Measurements from ENCODE around the gene IGSF21. TPM values are rescaled to one million over a fixed set of nuclear protein-coding genes. Genes with fewer than 3 reads are reported as not detected.
A peak's percentile ranks its signal among the peaks of the same experiment; 100 is the strongest.

IGSF21 gene
- total and polyA plus RNA-seq, 2 donors from 2014 or later: 1.4 to 6.6 TPM

GRCh38 chr1:18077657-18078215, 29.9 kb upstream of the IGSF21 start:
- intact Hi-C loops (cut with DNase I): no loop called here
- TF ChIP-seq CTCF (IDR thresholded peaks at IDR 0.05; ENCODE audit: borderline replicate concordance, extremely low read depth, insufficient read depth): no peak

GRCh38 chr1:18079941-18080735, 27.5 kb upstream of the IGSF21 start:
- H3K27ac ChIP-seq (ENCODE audit: low read depth in 2 of 2, low read length in 2 of 2): no peak overlapping the region

More at GRCh38 chr1:18077657-18078215, 29.9 kb upstream of the IGSF21 start:
- H3K9ac ChIP-seq (ENCODE audit: low read length in 3 of 3): no peak overlapping the region
- H3K27me3 ChIP-seq (ENCODE audit: control insufficient read depth, insufficient read depth, low read length): no peaks in the 10 kb centered on the region
- H3K4me3 ChIP-seq (ENCODE audit: low read length in 3 of 3): no peak overlapping the region
- H3K27ac ChIP-seq (ENCODE audit: low read depth in 2 of 2, low read length in 2 of 2): no peak overlapping the region
- H3K36me3 ChIP-seq (ENCODE audit: control insufficient read depth in 2 of 3, insufficient read depth in 3 of 3, low read length in 3 of 3): no peaks in the 10 kb centered on the region
- FAIRE-seq (no peak), DNase-seq (no peak)
- no peaks in the 10 kb centered on the region for H3K9me3 ChIP-seq (ENCODE audit: control insufficient read depth in 2 of 3, insufficient read depth in 1 of 3, low read length in 3 of 3)
- no peaks in the 10 kb centered on the region for H3K4me1 ChIP-seq (ENCODE audit: control insufficient read depth in 2 of 3, insufficient read depth in 2 of 3, low read depth in 1 of 3, low read length in 3 of 3)

GRCh38 chr1:18085387-18086074, 22.1 kb upstream of the IGSF21 start:
- Histone ChIP-seq H3K4me3 (ENCODE audit: low read length in 3 of 3) (no peak overlapping the region), H3K9me3 (ENCODE audit: control insufficient read depth in 2 of 3, insufficient read depth in 1 of 3, low read length in 3 of 3) (no peaks in the 10 kb centered on the region)
- FAIRE-seq: no peak

More at GRCh38 chr1:18079941-18080735, 27.5 kb upstream of the IGSF21 start:
- Histone ChIP-seq H3K36me3 (ENCODE audit: control insufficient read depth in 2 of 3, insufficient read depth in 3 of 3, low read length in 3 of 3) (no peaks in the 10 kb centered on the region), H3K9me3 (ENCODE audit: control insufficient read depth in 2 of 3, insufficient read depth in 1 of 3, low read length in 3 of 3) (no peaks in the 10 kb centered on the region), H3K27me3 (ENCODE audit: control insufficient read depth, insufficient read depth, low read length) (no peaks in the 10 kb centered on the region), H3K4me3 (ENCODE audit: low read length in 3 of 3) (no peak overlapping the region), H3K9ac (ENCODE audit: low read length in 3 of 3) (no peak overlapping the region), H3K4me1 (ENCODE audit: control insufficient read depth in 2 of 3, insufficient read depth in 2 of 3, low read depth in 1 of 3, low read length in 3 of 3) (no peaks in the 10 kb centered on the region)
- no peak for TF ChIP-seq CTCF (IDR thresholded peaks at IDR 0.05; ENCODE audit: borderline replicate concordance, extremely low read depth, insufficient read depth)
- FAIRE-seq (no peak), DNase-seq (peak in 2 of 5 donors; percentile 5 to 16)
- intact Hi-C loops (cut with DNase I): no loop called here

More at GRCh38 chr1:18085387-18086074, 22.1 kb upstream of the IGSF21 start:
- Histone ChIP-seq H3K27me3 (ENCODE audit: control insufficient read depth, insufficient read depth, low read length) (no peaks in the 10 kb centered on the region), H3K9ac (ENCODE audit: low read length in 3 of 3) (no peak overlapping the region), H3K27ac (ENCODE audit: low read depth in 2 of 2, low read length in 2 of 2) (no peak overlapping the region), H3K36me3 (ENCODE audit: control insufficient read depth in 2 of 3, insufficient read depth in 3 of 3, low read length in 3 of 3) (no peaks in the 10 kb centered on the region), H3K4me1 (ENCODE audit: control insufficient read depth in 2 of 3, insufficient read depth in 2 of 3, low read depth in 1 of 3, low read length in 3 of 3) (no peaks in the 10 kb centered on the region)
- no peak for TF ChIP-seq CTCF (IDR thresholded peaks at IDR 0.05; ENCODE audit: borderline replicate concordance, extremely low read depth, insufficient read depth)
- no peak for DNase-seq
- intact Hi-C loops (cut with DNase I): no loop called here
